ENCODE results near the gene ABCC5.
"Not testable (repeated sequence)": the region's sequence is repeated elsewhere in the genome, so short reads cannot be mapped to it uniquely, and the experiment has no call there.

Gene ABCC5

GRCh38 chr3:183884097-183884426, 133.6 kb downstream of the ABCC5 start:
- no peak for DNase-seq

GRCh38 chr3:183883291-183884096, 134.2 kb downstream of the ABCC5 start:
- no peak for DNase-seq

- no peak for DNase-seq
Measured at GRCh38 chr3:183880121-183880520, 137.6 kb downstream of the ABCC5 start.

GRCh38 chr3:183879243-183879642, 138.4 kb downstream of the ABCC5 start:
- no peak for DNase-seq

- DNase-seq: no peak
Measured at GRCh38 chr3:183878071-183878470, 139.6 kb downstream of the ABCC5 start.

- DNase-seq: not testable (repeated sequence)
Measured at GRCh38 chr3:183877227-183877626, 140.5 kb downstream of the ABCC5 start.

GRCh38 chr3:183875411-183875810, 142.3 kb downstream of the ABCC5 start:
- no peak for DNase-seq

GRCh38 chr3:183873914-183874313, 143.8 kb downstream of the ABCC5 start:
- DNase-seq: no peak

- no peak for DNase-seq
Measured at GRCh38 chr3:183871541-183871940, 146.1 kb downstream of the ABCC5 start.

- no peak for DNase-seq
Measured at GRCh38 chr3:183870563-183870962, 147.1 kb downstream of the ABCC5 start.
